WTC11 (cell line): ENCODE measurements around the gene PPP1CA.

Source experiments
- ATF6 ChIP-seq: sonication (generic); formaldehyde crosslinking; IDR thresholded peaks from 2 replicates; pipeline ENCODE4 v1.8.1; 2023; ENCODE audit warnings: mild to moderate bottlenecking, missing genetic modification reagents
- CREB1 ChIP-seq: sonication (generic); formaldehyde crosslinking; IDR thresholded peaks from 2 replicates; pipeline ENCODE4 v1.8.0; 2023; ENCODE audit warnings: mild to moderate bottlenecking, missing genetic modification reagents
- CTCF ChIP-seq: fragments of 200-600 bp; IDR thresholded peaks from 2 replicates; pipeline ENCODE4 v1.8.0; 2022; ENCODE audit warnings: antibody characterized with exemption
- ETV6 ChIP-seq: sonication (generic); formaldehyde crosslinking; IDR thresholded peaks from 2 replicates; pipeline ENCODE4 v1.8.1; 2022; ENCODE audit warnings: mild to moderate bottlenecking, missing genetic modification reagents
- MAX ChIP-seq: sonication (generic); formaldehyde crosslinking; IDR thresholded peaks from 2 replicates; pipeline ENCODE4 v1.8.0; 2022; ENCODE audit warnings: mild to moderate bottlenecking, missing genetic modification reagents
- USF2 ChIP-seq: sonication (generic); formaldehyde crosslinking; IDR thresholded peaks from 2 replicates; pipeline ENCODE4 v1.8.1; 2023; ENCODE audit warnings: mild to moderate bottlenecking, missing genetic modification reagents, moderate library complexity
- ZNF138 ChIP-seq: sonication (generic); formaldehyde crosslinking; conservative IDR thresholded peaks from 2 replicates; pipeline ENCODE4 v1.8.1; 2022; ENCODE audit warnings: mild to moderate bottlenecking, moderate library complexity, missing genetic modification reagents

GRCh38 chr11:67392183-67392715 is 9.4 kb downstream of the PPP1CA start:
- TF ChIP-seq CTCF (no peak), ETV6 (CRISPR knock-in tag) (no peak), ATF6 (CRISPR knock-in tag) (no peak), ZNF138 (CRISPR knock-in tag) (no peak), MAX (CRISPR knock-in tag) (no peak), CREB1 (CRISPR knock-in tag) (no peak), USF2 (CRISPR knock-in tag) (no peak)
